VCaP (cell line): Measurements from ENCODE around the gene ZNF831.
A peak's percentile ranks its signal among the peaks of the same experiment; 100 is the strongest.

Source experiments
- H3K27ac ChIP-seq: fragments of 450-650 bp; 2 replicates; pipeline ENCODE4 v1.5.1; 2017
- TF ChIP-seq, protein P1 (sequence below): fragments of 450-650 bp; conservative IDR thresholded peaks from 2 replicates; pipeline ENCODE4 v1.5.1; 2017; ENCODE audit warnings: mild to moderate bottlenecking, moderate library complexity

Gene ZNF831

DNA sequence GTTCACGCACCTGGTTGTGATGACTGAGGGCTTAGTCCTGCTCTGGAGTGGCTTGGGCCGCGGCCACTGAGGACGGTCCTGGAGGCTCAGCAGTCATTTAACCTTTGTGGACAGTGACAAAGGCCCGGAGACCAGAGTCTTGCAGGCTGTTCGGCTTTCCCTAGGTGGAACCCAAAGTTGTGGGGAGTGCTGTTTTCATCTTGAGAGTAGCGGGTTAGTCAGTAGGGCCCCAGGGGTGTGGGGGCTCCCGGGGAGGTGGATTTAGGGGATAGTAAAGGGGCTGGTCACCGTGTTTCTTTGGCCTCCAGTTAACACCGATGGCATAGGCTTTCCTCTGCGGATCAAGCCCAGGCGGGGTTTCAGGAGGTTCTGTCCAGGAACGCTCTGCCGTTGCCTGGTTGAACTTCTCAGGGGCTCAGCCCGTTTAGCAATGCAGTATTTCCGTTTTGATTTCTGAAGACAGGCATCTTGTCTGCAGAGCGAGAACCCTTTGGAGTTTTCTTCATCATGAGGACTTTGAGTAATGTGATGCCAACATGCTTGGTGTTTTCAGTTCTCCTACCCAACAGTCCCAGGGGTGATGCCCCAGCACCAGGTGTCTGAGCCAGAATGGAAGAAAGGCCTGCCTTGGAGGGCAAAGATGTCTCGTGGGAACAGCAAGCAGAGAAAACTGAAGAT, 31.8 kb downstream of the ZNF831 start:
- TF ChIP-seq, protein P1, sequence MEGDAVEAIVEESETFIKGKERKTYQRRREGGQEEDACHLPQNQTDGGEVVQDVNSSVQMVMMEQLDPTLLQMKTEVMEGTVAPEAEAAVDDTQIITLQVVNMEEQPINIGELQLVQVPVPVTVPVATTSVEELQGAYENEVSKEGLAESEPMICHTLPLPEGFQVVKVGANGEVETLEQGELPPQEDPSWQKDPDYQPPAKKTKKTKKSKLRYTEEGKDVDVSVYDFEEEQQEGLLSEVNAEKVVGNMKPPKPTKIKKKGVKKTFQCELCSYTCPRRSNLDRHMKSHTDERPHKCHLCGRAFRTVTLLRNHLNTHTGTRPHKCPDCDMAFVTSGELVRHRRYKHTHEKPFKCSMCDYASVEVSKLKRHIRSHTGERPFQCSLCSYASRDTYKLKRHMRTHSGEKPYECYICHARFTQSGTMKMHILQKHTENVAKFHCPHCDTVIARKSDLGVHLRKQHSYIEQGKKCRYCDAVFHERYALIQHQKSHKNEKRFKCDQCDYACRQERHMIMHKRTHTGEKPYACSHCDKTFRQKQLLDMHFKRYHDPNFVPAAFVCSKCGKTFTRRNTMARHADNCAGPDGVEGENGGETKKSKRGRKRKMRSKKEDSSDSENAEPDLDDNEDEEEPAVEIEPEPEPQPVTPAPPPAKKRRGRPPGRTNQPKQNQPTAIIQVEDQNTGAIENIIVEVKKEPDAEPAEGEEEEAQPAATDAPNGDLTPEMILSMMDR, result no peak
- H3K27ac ChIP-seq, result peak overlapping the region; percentile 59

DNA sequence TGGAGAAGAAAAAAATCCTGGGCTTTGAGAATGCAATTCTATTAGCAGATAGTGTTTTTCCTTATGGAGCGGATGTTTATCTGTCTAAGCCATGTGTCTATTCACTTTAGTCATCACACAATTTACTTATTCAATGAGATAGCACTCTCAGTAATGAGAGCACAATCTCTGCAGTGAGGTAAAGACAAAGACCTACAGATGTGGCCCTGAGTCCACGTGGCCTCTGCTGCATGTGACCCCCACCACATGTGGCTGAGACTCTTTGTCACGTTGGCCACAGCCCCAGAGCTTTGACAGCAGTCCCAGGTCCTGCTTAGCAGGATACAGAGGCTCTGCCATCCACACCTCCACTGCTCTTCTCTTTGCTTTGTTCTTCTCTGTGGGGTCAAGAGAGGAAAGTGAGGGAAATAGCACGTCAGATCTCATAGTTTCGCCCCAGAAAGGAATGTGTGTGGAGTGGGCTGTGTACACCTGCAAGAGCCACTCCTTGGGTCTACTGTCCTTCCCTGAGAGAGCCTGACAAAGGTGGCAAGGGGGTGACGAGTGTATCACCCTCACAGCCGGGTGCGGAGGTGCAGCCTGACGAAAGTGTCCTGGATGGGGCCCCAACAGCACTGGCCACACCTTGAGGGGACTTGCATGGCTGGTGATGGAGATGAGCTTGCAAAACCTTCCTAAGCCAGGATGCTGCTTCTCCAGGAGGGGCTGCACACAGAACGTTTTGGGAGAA, 40.7 kb downstream of the ZNF831 start:
- TF ChIP-seq, protein P1, result no peak
- no peak overlapping the region for H3K27ac ChIP-seq

DNA sequence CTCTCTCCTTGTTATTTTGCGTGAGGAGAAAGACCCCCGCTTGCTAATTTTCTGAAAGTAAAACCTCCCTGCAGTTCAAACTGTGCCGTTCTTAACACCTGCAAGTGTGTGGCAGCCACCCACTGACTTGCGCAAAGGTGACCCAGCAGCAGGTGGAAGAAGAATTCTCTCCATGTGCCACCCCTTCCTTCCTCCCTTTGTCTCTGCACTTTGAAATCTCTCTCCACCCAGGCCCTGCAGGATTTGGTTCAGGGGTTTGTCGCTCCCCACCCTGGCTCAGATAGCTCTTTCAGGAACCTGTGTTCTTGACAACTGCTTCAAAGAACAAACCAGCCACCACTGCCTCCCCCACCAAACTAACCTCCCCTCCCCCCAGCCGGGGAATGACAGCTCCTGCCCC, 41.4 kb downstream of the ZNF831 start:
- H3K27ac ChIP-seq, result no peak overlapping the region
- TF ChIP-seq, protein P1, result no peak

DNA sequence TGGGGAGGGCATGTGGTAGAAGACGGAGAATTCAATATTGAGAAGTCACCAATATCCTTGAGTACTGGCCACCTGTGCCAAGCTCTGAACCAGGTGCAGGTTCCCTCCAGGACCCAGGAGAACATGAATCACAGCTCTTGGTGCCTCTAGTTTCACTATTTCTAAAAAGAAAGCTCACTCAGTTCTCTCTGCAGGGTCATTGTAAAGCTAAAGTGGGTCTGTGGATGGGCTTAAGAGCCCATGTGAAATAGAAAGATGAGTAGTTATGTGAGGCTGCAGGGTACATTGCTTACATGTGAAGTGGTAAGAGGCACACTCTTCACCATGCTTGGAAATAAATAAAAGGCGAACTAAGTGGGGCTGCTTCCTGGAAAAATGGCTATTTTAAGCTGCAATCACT, 43.6 kb downstream of the ZNF831 start:
- no peak overlapping the region for H3K27ac ChIP-seq

DNA sequence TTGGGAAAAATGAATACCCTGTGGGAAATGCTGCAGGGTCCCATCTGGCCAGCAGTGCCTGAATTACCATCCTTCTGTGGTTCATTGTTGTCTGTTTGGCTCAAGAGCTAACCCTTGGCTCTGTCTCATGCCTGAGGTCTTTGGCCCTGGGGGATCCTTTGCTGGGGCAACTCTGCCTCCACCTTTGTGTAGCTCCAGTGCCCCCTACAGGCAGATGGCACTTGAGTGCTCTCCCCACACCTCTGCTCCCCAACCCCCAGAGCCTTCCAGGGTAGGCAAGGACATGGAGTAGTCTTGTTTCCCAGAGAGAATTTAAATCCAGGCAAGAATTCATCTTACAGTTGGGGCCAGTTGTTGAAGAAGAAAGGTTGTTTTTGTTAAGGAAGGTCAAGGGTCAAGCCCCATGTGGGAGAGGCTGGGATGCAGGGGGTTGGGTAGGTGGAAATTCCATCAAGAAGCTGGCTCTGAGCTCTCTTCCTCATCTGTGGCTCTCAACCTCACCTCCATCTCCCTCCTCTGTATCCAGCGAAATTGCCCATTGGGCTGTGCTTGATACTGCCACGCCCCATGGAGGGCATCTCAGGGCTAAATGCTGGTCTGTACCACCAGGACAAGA, 44.2 kb downstream of the ZNF831 start:
- H3K27ac ChIP-seq, result no peak overlapping the region
- TF ChIP-seq, protein P1, result 0 out of 2 replicates have a peak, but pooled peaks have one; percentile 11

More for the DNA sequence above, 43.6 kb downstream of the ZNF831 start:
- TF ChIP-seq, protein P1, result no peak

DNA sequence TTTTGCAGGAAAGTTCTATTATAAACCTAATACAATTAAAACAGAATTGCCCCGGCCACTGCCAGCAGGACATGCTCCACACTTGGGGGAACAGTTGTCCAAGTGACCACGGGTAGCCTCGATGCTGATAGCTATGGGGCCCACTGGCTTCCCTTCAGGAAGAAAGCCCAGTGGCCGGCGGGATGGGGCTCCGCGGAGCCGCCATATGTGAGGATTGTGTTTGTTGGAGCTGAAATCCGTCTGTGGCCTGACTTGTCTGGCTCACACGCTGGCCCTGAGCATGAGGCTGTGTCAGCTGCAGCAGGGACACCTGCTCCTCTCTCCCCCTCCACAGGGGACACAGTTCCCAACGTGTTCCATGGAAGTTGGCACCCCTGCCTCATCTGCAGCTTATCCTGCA, 46.6 kb downstream of the ZNF831 start:
- TF ChIP-seq, protein P1, result no peak
- no peak overlapping the region for H3K27ac ChIP-seq

DNA sequence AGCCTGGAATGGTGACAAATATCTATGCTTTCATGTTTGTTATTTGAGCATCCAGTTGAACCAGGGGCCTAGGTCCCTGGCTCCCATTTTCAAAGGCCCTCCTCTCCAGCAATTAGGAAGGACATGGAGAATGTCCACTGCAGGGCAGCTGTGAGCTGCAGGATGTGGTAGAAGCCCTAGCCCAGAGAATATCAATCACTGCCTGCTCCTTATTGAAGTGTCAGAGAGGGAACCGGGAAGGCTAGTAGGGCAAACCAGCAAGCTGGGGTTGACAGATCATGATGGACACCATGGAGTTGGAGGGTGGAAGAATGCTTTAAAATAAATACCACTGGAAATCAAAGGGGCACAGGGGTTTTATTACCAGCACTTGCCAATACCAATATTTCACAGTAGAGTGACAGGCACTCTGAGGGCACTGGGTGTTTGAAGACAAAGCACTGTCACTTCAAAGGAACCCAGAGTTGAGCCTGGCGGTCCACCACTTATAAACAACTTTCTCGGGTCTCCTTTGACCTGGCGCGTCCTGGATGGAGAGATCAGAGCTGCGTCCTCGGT, 47.7 kb downstream of the ZNF831 start:
- no peak overlapping the region for H3K27ac ChIP-seq
- TF ChIP-seq, protein P1, result no peak
